H1 (cell line): ENCODE data around the gene TLR1. TPM values are rescaled to one million over a fixed set of nuclear protein-coding genes. Genes with fewer than 3 reads are reported as not detected.

Source experiments
- CTCF ChIA-PET: fragments of 300-600 bp; sonication (Branson Sonifier 250); formaldehyde crosslinking; loops from one replicate; lab custom pipeline; 2021; ENCODE audit not compliant: partially characterized antibody; lab: Charles Lee
- POLR2A ChIA-PET: fragments of 300-600 bp; sonication (Branson Sonifier 250); formaldehyde crosslinking; loops from one replicate; lab custom pipeline; 2021; ENCODE audit warnings: inconsistent platforms; ENCODE audit not compliant: partially characterized antibody; lab: Charles Lee
- DNase-seq, 2 experiments: peaks; one replicate each; pipeline versions ENCODE4 v3.0.0 to v3.0.0-alpha.2; 2010 to 2022; ENCODE audit warnings: low spot score in 2 of 2, low read depth in 1 of 2, mixed read lengths in 1 of 2
- FAIRE-seq: peaks from 2 replicates; lab custom pipeline; 2011; peaks lifted over from hg19 to GRCh38; lab: Jason Lieb, UNC
- H2AFZ ChIP-seq: 2 replicates; pipeline ENCODE4 v1.8.1; 2012; ENCODE audit warnings: low read length, inconsistent platforms
- H2AK5ac ChIP-seq: 2 replicates; pipeline ENCODE4 v1.6.1; 2013; ENCODE audit warnings: low read depth, low read length
- H2BK120ac ChIP-seq: replicated peaks from 2 replicates; pipeline ENCODE3; 2013; ENCODE audit warnings: low read depth, low read length, inconsistent platforms
- H2BK12ac ChIP-seq: 2 replicates; pipeline ENCODE4 v1.6.1; 2013; ENCODE audit warnings: low read depth, low read length
- H2BK15ac ChIP-seq: 2 replicates; pipeline ENCODE4 v1.6.1; 2013; ENCODE audit warnings: low read length
- H2BK20ac ChIP-seq: 2 replicates; pipeline ENCODE4 v1.6.1; 2013; ENCODE audit warnings: low read length
- H2BK5ac ChIP-seq: 2 replicates; pipeline ENCODE4 v1.6.1; 2013; ENCODE audit warnings: low read depth, low read length
- H3K14ac ChIP-seq: 2 replicates; pipeline ENCODE4 v1.6.1; 2013; ENCODE audit warnings: inconsistent platforms; ENCODE audit not compliant: insufficient read length
- H3K18ac ChIP-seq: 2 replicates; pipeline ENCODE4 v1.6.1; 2013; ENCODE audit warnings: low read length; ENCODE audit errors: extremely low read depth
- H3K23ac ChIP-seq: 2 replicates; pipeline ENCODE4 v1.6.1; 2013; ENCODE audit warnings: inconsistent platforms; ENCODE audit not compliant: insufficient read length
- H3K23me2 ChIP-seq: 2 replicates; pipeline ENCODE4 v1.6.1; 2013; ENCODE audit warnings: low read depth, low read length
- H3K27ac ChIP-seq: 2 replicates; pipeline ENCODE4 v1.6.1; 2011; ENCODE audit warnings: low read depth, low read length, inconsistent platforms
- H3K27me3 ChIP-seq, 4 experiments: replicated peaks in 1 of 4; 1 replicate in 1 of 4; 2 replicates in 3 of 4; pipeline versions ENCODE4 v1.6.1 to v1.8.1; 2011 to 2013; ENCODE audit warnings: low read length in 3 of 4, mild to moderate bottlenecking in 3 of 4, inconsistent platforms in 2 of 4, mixed read lengths in 2 of 4, moderate library complexity in 1 of 4; ENCODE audit not compliant: control insufficient read depth in 3 of 4, insufficient read depth in 3 of 4; ENCODE audit errors: extremely low read depth in 1 of 4
- H3K36me3 ChIP-seq, 4 experiments: 2 replicates each; pipeline versions ENCODE4 v1.6.1 to v1.8.1; 2011 to 2013; ENCODE audit warnings: mild to moderate bottlenecking in 4 of 4, low read length in 3 of 4, moderate library complexity in 2 of 4, control low read depth in 1 of 4, inconsistent platforms in 1 of 4; ENCODE audit not compliant: insufficient read depth in 4 of 4, control insufficient read depth in 2 of 4
- H3K4ac ChIP-seq: replicated peaks from 2 replicates; pipeline ENCODE3; 2013; ENCODE audit warnings: low read length, low read depth, mixed read lengths, inconsistent platforms; ENCODE audit not compliant: insufficient read length
- H3K4me1 ChIP-seq, 4 experiments: replicated peaks in 1 of 4; 1 replicate in 1 of 4; 2 replicates in 3 of 4; pipeline versions ENCODE4 v1.6.1 to v1.8.1; 2011 to 2013; ENCODE audit warnings: low read length in 3 of 4, inconsistent platforms in 2 of 4, mixed read lengths in 1 of 4; ENCODE audit not compliant: insufficient read depth in 4 of 4, control insufficient read depth in 3 of 4
- H3K4me2 ChIP-seq, 2 experiments: 2 replicates each; pipeline versions ENCODE4 v1.6.1 to v1.8.1; 2011 to 2013; ENCODE audit warnings: low read depth in 2 of 2, low read length in 2 of 2, control low read depth in 1 of 2, inconsistent platforms in 1 of 2, mild to moderate bottlenecking in 1 of 2; ENCODE audit not compliant: insufficient read depth in 1 of 2
- H3K4me3 ChIP-seq, 4 experiments: fragments of 200-600, 300-600 bp in 1 of 4; sonication (generic), shearing (Covaris generic), sonication (Bioruptor Twin) in 1 of 4; 2 replicates each; pipeline versions ENCODE4 v1.5.1 to v1.8.1; 2011 to 2016; ENCODE audit warnings: low read length in 4 of 4, low read depth in 3 of 4, control low read depth in 2 of 4, inconsistent platforms in 2 of 4, mild to moderate bottlenecking in 2 of 4, mixed read lengths in 1 of 4, moderate library complexity in 1 of 4; ENCODE audit not compliant: insufficient read depth in 2 of 4; ENCODE audit errors: extremely low read depth in 1 of 4
- H3K56ac ChIP-seq: replicated peaks from 2 replicates; pipeline ENCODE3; 2013; ENCODE audit warnings: low read depth, mild to moderate bottlenecking, mixed read lengths, low read length, inconsistent platforms; ENCODE audit not compliant: insufficient read length
- H3K79me1 ChIP-seq: 2 replicates; pipeline ENCODE4 v1.6.1; 2013; ENCODE audit warnings: low read depth, low read length, control low read depth
- H3K79me2 ChIP-seq, 2 experiments: 2 replicates each; pipeline versions ENCODE4 v1.6.1 to v1.8.1; 2012 to 2013; ENCODE audit warnings: low read length in 2 of 2, mild to moderate bottlenecking in 2 of 2, inconsistent platforms in 1 of 2; ENCODE audit not compliant: insufficient read depth in 2 of 2, control insufficient read depth in 1 of 2
- H3K9ac ChIP-seq, 4 experiments: replicated peaks in 1 of 4; 1 replicate in 1 of 4; 2 replicates in 3 of 4; pipeline versions ENCODE4 v1.6.1 to v1.8.1; 2011 to 2013; ENCODE audit warnings: low read depth in 3 of 4, low read length in 3 of 4, control low read depth in 2 of 4, mild to moderate bottlenecking in 2 of 4, moderate library complexity in 2 of 4, inconsistent platforms in 1 of 4; ENCODE audit errors: extremely low read depth in 1 of 4
- H3K9me3 ChIP-seq, 2 experiments: 2 replicates each; pipeline versions ENCODE4 v1.6.1 to v1.8.1; 2012 to 2013; ENCODE audit warnings: mild to moderate bottlenecking in 2 of 2, moderate library complexity in 2 of 2, control low read depth in 1 of 2, inconsistent platforms in 1 of 2, low read depth in 1 of 2, low read length in 1 of 2, mixed read lengths in 1 of 2; ENCODE audit not compliant: insufficient read depth in 2 of 2
- H4K20me1 ChIP-seq, 2 experiments: replicated peaks in 1 of 2; 2 replicates each; pipeline versions ENCODE3 to v1.8.1; 2011 to 2013; ENCODE audit warnings: inconsistent platforms in 2 of 2, low read length in 2 of 2, mild to moderate bottlenecking in 1 of 2; ENCODE audit not compliant: insufficient read depth in 2 of 2, control insufficient read depth in 1 of 2
- H4K5ac ChIP-seq: 2 replicates; pipeline ENCODE4 v1.6.1; 2013; ENCODE audit warnings: low read length, low read depth, mixed read lengths, inconsistent platforms; ENCODE audit not compliant: insufficient read length
- H4K8ac ChIP-seq: 2 replicates; pipeline ENCODE4 v1.8.0; 2013; ENCODE audit warnings: mild to moderate bottlenecking, moderate library complexity, low read length, inconsistent platforms; ENCODE audit not compliant: insufficient read depth; ENCODE audit errors: extremely low read depth
- H4K91ac ChIP-seq: replicated peaks from 2 replicates; pipeline ENCODE3; 2013; ENCODE audit warnings: low read length, mixed read lengths, inconsistent platforms; ENCODE audit not compliant: insufficient read length
- GABPA ChIP-seq: IDR thresholded peaks from 2 replicates; pipeline ENCODE4 v1.6.1; 2011; ENCODE audit warnings: mild to moderate bottlenecking, low read length, moderate library complexity, borderline replicate concordance; ENCODE audit not compliant: insufficient read depth
- JUN ChIP-seq: IDR thresholded peaks from 2 replicates; pipeline ENCODE4 v1.6.1; 2011; ENCODE audit warnings: low read depth, mild to moderate bottlenecking, improper control_type of control experiment, low read length
- POLR2A ChIP-seq, 2 experiments: IDR thresholded peaks; 1 replicate in 1 of 2; 2 replicates in 1 of 2; pipeline ENCODE4 v1.6.1; 2011; ENCODE audit warnings: low read depth in 2 of 2, low read length in 2 of 2, mild to moderate bottlenecking in 2 of 2; ENCODE audit errors: control extremely low read depth in 1 of 2
- RAD21 ChIP-seq, 2 experiments: IDR thresholded peaks in 1 of 2; conservative IDR thresholded peaks in 1 of 2; 2 replicates each; pipeline ENCODE4 v1.6.1; 2011; ENCODE audit warnings: low read depth in 2 of 2, low read length in 2 of 2, improper control_type of control experiment in 1 of 2, inconsistent platforms in 1 of 2, mild to moderate bottlenecking in 1 of 2, moderate library complexity in 1 of 2
- WGBS, 2 experiments: shearing (Covaris generic) in 1 of 2; methylation state at CpG; one replicate each; pipeline versions ENCODE4 v1.1.6 to v1.1.7; 2013 to 2015; ENCODE audit warnings: low lambda C conversion rate in 2 of 2, mixed read lengths in 2 of 2, inconsistent platforms in 1 of 2, low coverage in 1 of 2, missing lambda C conversion rate in 1 of 2; ENCODE audit not compliant: insufficient replicate concordance in 2 of 2, insufficient coverage in 1 of 2, insufficient read length in 1 of 2; ENCODE audit errors: extremely low coverage in 1 of 2, missing lambda C conversion rate in 1 of 2; 5-methylcytosine and 5-hydroxymethylcytosine counted together
- polyA plus RNA-seq, 7 experiments: library from polyadenylated mRNA; depleted of rRNA in 3 of 7; stranded (reverse) in 5 of 7; unstranded in 2 of 7; fragments of >200 nt in 5 of 7; fragments of 200-250 nt in 2 of 7; gene quantifications; 1 replicate in 5 of 7; 2 replicates in 1 of 7; 4 replicates in 1 of 7; pipeline versions ENCODE4 v1.2.1 to v1.2.3, GENCODE V29; 2011 to 2013; ENCODE audit warnings: missing spikeins in 2 of 7, mixed read lengths in 2 of 7
- total RNA-seq: library from RNA; stranded (reverse); fragmentation: NEBNext Ultra II Directional; extraction: Animal tissue kit (Norgen Biotek cat#: 25700); gene quantifications from 2 replicates; pipeline ENCODE4 v1.2.1, GENCODE V29; 2021
- TF ChIP-seq, protein P1 (sequence below): IDR thresholded peaks from 2 replicates; pipeline ENCODE4 v1.6.1; 2012; ENCODE audit warnings: inconsistent platforms
- TF ChIP-seq, protein P2 (sequence below), 3 experiments: IDR thresholded peaks; 1 replicate in 2 of 3; 2 replicates in 1 of 3; pipeline versions ENCODE4 v1.5.1 to v1.6.1; 2011; ENCODE audit warnings: low read length in 3 of 3, mild to moderate bottlenecking in 3 of 3, inconsistent platforms in 2 of 3, low read depth in 1 of 3, moderate library complexity in 1 of 3; ENCODE audit not compliant: insufficient read depth in 1 of 3; ENCODE audit errors: control extremely low read depth in 1 of 3
- TF ChIP-seq, protein P3 (sequence below): IDR thresholded peaks from 2 replicates; pipeline ENCODE4 v1.6.1; 2011; ENCODE audit warnings: low read length, improper control_type of control experiment

TLR1 gene
- total and polyA plus RNA-seq, 2 of the 8 experiments (the other 6 are each of a cell fraction or from before 2014, with no cell fraction given) = not detected

DNA sequence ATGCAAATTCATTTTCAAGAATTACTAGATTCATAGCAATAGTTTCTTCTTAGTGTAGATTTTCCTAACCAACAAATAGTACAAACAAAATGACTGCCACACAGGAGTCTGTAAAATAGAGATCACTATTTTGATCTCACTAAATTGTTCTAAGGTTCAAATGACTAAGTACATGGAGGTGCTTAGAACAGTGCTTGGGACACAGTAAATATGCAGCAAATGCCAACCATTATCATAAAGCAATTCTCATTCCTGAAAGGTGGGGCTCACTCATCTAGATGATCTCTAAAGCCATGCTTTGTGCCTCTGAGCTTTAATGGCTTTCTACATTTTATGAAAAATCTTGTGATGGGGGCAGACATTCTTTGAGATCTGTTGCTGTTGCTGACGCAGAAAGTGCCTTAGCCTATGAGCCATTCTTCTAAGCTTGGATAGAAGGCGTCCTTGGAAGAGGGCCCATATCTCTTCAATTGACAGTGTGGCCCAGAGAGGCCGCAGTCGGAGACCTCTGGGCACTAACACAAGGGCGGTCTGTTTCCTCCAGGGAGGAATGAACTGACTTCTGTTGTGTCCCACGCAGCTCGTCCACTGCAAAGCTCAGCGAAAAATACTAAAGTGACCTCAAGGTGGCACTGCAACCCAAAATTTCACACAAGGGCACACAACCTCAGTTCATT, 45.3 kb downstream of the TLR1 start:
- Histone ChIP-seq H3K36me3 (no peaks in the 10 kb centered on the region), H2AK5ac (no peak overlapping the region), H3K14ac (no peak overlapping the region), H3K18ac (no peak overlapping the region), H4K5ac (no peak overlapping the region), H3K23ac (no peak overlapping the region), H3K9ac (no peak overlapping the region), H4K20me1 (peaks cover 0 to 2% of the 10 kb centered on the region in 2 experiments), H3K4me2 (no peak overlapping the region), H2BK120ac (no peak overlapping the region), H4K91ac (no peak overlapping the region), H2BK12ac (no peak overlapping the region), H2BK15ac (no peak overlapping the region), H4K8ac (no peak overlapping the region), H3K27me3 (no peaks in the 10 kb centered on the region), H2AFZ (peak overlapping the region; percentile 50), H2BK20ac (no peak overlapping the region), H3K4me3 (no peak overlapping the region), H3K4me1 (no peaks in the 10 kb centered on the region), H2BK5ac (no peak overlapping the region), H3K27ac (no peak overlapping the region), H3K79me1 (no peaks in the 10 kb centered on the region), H3K23me2 (peaks cover 2% of the 10 kb centered on the region; the same call in 1 of the 2 replicates), H3K9me3 (no peaks in the 10 kb centered on the region), H3K56ac (no peak overlapping the region), H3K79me2 (no peaks in the 10 kb centered on the region), H3K4ac (no peak overlapping the region)
- WGBS, 2 experiments = 31% methylated on average over 8 of the region's 8 CpGs; no CpG with 5 or more reads in 1 of the 2 experiments
- ChIA-PET POLR2A (interaction anchor here (1.2 kb wide), 1 partner anchor 102 kb away, joined by 5 read pairs; no protein-coding TSS in a partner anchor), CTCF (interaction anchor here (0.6 to 7.4 kb wide), 60 partner anchors 8 to 1197 kb away, joined by 3 to 136 read pairs (median 4); partner anchors contain the start of genes TLR1, TLR10 and TLR6)
- FAIRE-seq (peak; percentile 63), DNase-seq (peak; percentile 15 to 79)
- TF ChIP-seq RAD21 (IDR thresholded peaks at IDR 0.05 in 1 of 2, conservative IDR thresholded peaks at IDR 0.05 in 1 of 2; ENCODE audit: low read depth in 2 of 2, low read length in 2 of 2) = peak; percentile 84 to 87
- TF ChIP-seq, protein P1, sequence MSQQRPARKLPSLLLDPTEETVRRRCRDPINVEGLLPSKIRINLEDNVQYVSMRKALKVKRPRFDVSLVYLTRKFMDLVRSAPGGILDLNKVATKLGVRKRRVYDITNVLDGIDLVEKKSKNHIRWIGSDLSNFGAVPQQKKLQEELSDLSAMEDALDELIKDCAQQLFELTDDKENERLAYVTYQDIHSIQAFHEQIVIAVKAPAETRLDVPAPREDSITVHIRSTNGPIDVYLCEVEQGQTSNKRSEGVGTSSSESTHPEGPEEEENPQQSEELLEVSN = no peak
- no peak for TF ChIP-seq JUN
- TF ChIP-seq, protein P2, sequence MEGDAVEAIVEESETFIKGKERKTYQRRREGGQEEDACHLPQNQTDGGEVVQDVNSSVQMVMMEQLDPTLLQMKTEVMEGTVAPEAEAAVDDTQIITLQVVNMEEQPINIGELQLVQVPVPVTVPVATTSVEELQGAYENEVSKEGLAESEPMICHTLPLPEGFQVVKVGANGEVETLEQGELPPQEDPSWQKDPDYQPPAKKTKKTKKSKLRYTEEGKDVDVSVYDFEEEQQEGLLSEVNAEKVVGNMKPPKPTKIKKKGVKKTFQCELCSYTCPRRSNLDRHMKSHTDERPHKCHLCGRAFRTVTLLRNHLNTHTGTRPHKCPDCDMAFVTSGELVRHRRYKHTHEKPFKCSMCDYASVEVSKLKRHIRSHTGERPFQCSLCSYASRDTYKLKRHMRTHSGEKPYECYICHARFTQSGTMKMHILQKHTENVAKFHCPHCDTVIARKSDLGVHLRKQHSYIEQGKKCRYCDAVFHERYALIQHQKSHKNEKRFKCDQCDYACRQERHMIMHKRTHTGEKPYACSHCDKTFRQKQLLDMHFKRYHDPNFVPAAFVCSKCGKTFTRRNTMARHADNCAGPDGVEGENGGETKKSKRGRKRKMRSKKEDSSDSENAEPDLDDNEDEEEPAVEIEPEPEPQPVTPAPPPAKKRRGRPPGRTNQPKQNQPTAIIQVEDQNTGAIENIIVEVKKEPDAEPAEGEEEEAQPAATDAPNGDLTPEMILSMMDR (IDR thresholded peaks at IDR 0.05; ENCODE audit: control extremely low read depth in 1 of 3, insufficient read depth in 1 of 3, low read depth in 1 of 3, low read length in 3 of 3) = peak; percentile 49 to 74 (median 70)
- no peak for TF ChIP-seq POLR2A (IDR thresholded peaks at IDR 0.05; ENCODE audit: control extremely low read depth in 1 of 2, low read depth in 2 of 2, low read length in 2 of 2)
- no peak for TF ChIP-seq GABPA
- TF ChIP-seq, protein P3, sequence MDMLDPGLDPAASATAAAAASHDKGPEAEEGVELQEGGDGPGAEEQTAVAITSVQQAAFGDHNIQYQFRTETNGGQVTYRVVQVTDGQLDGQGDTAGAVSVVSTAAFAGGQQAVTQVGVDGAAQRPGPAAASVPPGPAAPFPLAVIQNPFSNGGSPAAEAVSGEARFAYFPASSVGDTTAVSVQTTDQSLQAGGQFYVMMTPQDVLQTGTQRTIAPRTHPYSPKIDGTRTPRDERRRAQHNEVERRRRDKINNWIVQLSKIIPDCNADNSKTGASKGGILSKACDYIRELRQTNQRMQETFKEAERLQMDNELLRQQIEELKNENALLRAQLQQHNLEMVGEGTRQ = no peak
